ENCODE measurements around the gene DLST. TPM values are rescaled to one million over a fixed set of nuclear protein-coding genes. Genes with fewer than 3 reads are reported as not detected.
"Not testable (repeated sequence)": the region's sequence is repeated elsewhere in the genome, so short reads cannot be mapped to it uniquely, and the experiment has no call there.

Gene DLST
- total and polyA plus RNA-seq, 7 donors: 66.1 to 114 (median 72.4) TPM

- H3K27me3 ChIP-seq: no peaks in the 10 kb centered on the region
- intact Hi-C loops (cut with DNase I): no loop called here
- peaks cover 0 to 9% (median 0%) of the 10 kb centered on the region in 4 donors for H3K36me3 ChIP-seq
- no peaks in the 10 kb centered on the region for H3K9me3 ChIP-seq
- H3K4me1 ChIP-seq: peaks cover 0 to 21% (median 12%) of the 10 kb centered on the region in 4 donors
- TF ChIP-seq EP300 (IDR thresholded peaks at IDR 0.05): no peak
- no peak for TF ChIP-seq CTCF (IDR thresholded peaks at IDR 0.05)
- TF ChIP-seq POLR2AphosphoS5 (IDR thresholded peaks at IDR 0.05): peak in 3 of 4 donors; percentile 25 to 63 (median 35)
- TF ChIP-seq POLR2A (IDR thresholded peaks at IDR 0.05): no peak
- H3K27ac ChIP-seq: peak within 1 kb of the TSS; percentile 67 to 82 (median 76)
- 2 to 10% methylated on average over 51 of the region's 51 CpGs for WGBS, 2 donors
- H3K4me3 ChIP-seq: peak within 1 kb of the TSS; percentile 48 to 91 (median 73)
- DNase-seq: peak; percentile 93
These were observed 41.2 kb downstream of the DLST start, which contains the start of gene RPS6KL1 for GRCh38 chr14:74922752-74923401. TSS of gene RPS6KL1 (minus strand) at chr14:74923260. CDS start at chr14:74921541, 1,719 bp downstream.

GRCh38 chr14:74924061-74924460, 42.3 kb downstream of the DLST start:
- Histone ChIP-seq H3K4me1 (peaks cover 0 to 19% (median 10%) of the 10 kb centered on the region in 4 donors), H3K27ac (no peak overlapping the region), H3K4me3 (no peak overlapping the region), H3K36me3 (peaks cover 0 to 6% (median 0%) of the 10 kb centered on the region in 4 donors), H3K27me3 (no peaks in the 10 kb centered on the region), H3K9me3 (no peaks in the 10 kb centered on the region)
- intact Hi-C loops (cut with DNase I): no loop called here
- no peak for DNase-seq
- WGBS, 2 donors: 87 to 91% methylated on average over 11 of the region's 11 CpGs
- TF ChIP-seq EP300 (IDR thresholded peaks at IDR 0.05) (no peak), POLR2A (IDR thresholded peaks at IDR 0.05) (no peak), CTCF (IDR thresholded peaks at IDR 0.05) (no peak), POLR2AphosphoS5 (IDR thresholded peaks at IDR 0.05) (no peak)

- WGBS, 2 donors: 47 to 78% methylated on average over 6 of the region's 6 CpGs
- H3K27ac ChIP-seq: no peak overlapping the region
- no peaks in the 10 kb centered on the region for H3K9me3 ChIP-seq
- H3K4me3 ChIP-seq: no peak overlapping the region
- intact Hi-C loops (cut with DNase I): no loop called here
- no peak for DNase-seq
- no peaks in the 10 kb centered on the region for H3K27me3 ChIP-seq
- TF ChIP-seq EP300 (IDR thresholded peaks at IDR 0.05) (no peak), POLR2AphosphoS5 (IDR thresholded peaks at IDR 0.05) (no peak), POLR2A (IDR thresholded peaks at IDR 0.05) (no peak), CTCF (IDR thresholded peaks at IDR 0.05) (no peak)
- peaks cover 0 to 17% (median 9%) of the 10 kb centered on the region in 4 donors for H3K4me1 ChIP-seq
- no peaks in the 10 kb centered on the region for H3K36me3 ChIP-seq
These were observed 45.5 kb downstream of the DLST start for GRCh38 chr14:74927225-74927624.

- H3K4me1 ChIP-seq: peaks cover 0 to 4% (median 0%) of the 10 kb centered on the region in 4 donors
- H3K36me3 ChIP-seq: no peaks in the 10 kb centered on the region
- peaks cover 0 to 4% (median 0%) of the 10 kb centered on the region in 3 donors for H3K27me3 ChIP-seq
- no peak for TF ChIP-seq POLR2A (IDR thresholded peaks at IDR 0.05)
- no peak for TF ChIP-seq CTCF (IDR thresholded peaks at IDR 0.05)
- TF ChIP-seq EP300 (IDR thresholded peaks at IDR 0.05): no peak
- no peak for TF ChIP-seq POLR2AphosphoS5 (IDR thresholded peaks at IDR 0.05)
- WGBS, 2 donors: 71 to 73% methylated on average over 6 of the region's 6 CpGs
- H3K9me3 ChIP-seq: no peaks in the 10 kb centered on the region
- intact Hi-C loops (cut with DNase I): no loop called here
- DNase-seq: no peak
- H3K4me3 ChIP-seq: no peak overlapping the region
- no peak overlapping the region for H3K27ac ChIP-seq
These were observed 47.5 kb downstream of the DLST start for GRCh38 chr14:74929242-74929641.

GRCh38 chr14:74931744-74932143, 50.0 kb downstream of the DLST start:
- intact Hi-C loops (cut with DNase I); DNase-seq; H3K4me1 ChIP-seq: not testable (repeated sequence)

More at GRCh38 chr14:74931744-74932143, 50.0 kb downstream of the DLST start:
- not testable (repeated sequence) for H3K27me3 ChIP-seq, H3K36me3 ChIP-seq, H3K4me3 ChIP-seq, H3K9me3 ChIP-seq, H3K27ac ChIP-seq
- 85 to 89% methylated on average over 9 of the region's 9 CpGs for WGBS, 2 donors

Data from sigmoid colon (tissue), 7 donors.